CD4-positive, alpha-beta T cell treated with Interleukin-4 for 1 hour (primary cell): ENCODE data around the gene EFL1.
"Not testable (repeated sequence)": the region's sequence is repeated elsewhere in the genome, so short reads cannot be mapped to it uniquely, and the experiment has no call there.

Source experiments
- DNase-seq, 2 donors: peaks; one replicate each; pipeline ENCODE4 v3.0.0-alpha.2; 2020 to 2022

Gene EFL1

DNA sequence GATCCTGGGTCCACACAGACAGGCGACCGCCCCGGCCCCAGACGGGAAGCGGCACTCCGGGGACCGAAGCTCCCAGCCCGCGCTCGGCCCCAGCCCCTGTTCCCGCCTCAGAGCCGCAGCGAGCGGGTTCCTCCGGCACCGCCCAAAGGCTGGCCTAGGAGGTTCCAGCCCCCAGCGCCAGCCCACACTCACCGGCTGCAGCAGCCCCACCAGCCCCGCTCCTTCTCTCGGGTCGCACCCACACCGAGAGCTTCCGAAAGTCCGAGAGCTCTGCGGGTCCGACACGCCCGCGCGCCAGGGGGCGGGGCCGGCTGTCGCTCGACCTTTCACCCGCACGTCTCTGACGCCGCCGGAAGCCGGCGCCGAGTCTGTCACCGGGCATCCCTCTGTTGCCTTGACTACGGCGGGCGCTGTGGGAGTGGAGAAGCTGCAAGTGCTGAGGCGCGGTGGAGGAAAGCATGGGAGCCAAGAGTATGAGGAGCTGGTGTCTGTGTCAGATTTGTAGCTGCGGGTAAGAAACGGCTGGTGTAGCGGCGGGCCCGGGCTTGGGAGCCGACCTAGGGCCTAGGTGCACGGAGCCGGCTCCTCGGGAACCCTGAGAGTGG is at the start of gene EFL1, which contains the start of gene SAXO2:
Gene EFL1, minus strand, starts transcription at position 313 of the 605 bp plus-strand sequence. CDS start 956 bp downstream, outside the sequence.
Gene SAXO2, plus strand, starts transcription at position 397 of the 605 bp plus-strand sequence. Its CDS starts 62 bp downstream, at position 459.
- DNase-seq, result peak; percentile 90

- not testable (repeated sequence) for DNase-seq
Observed at GRCh38 chr15:82311321-82311720, 48.8 kb upstream of the EFL1 start.

DNA sequence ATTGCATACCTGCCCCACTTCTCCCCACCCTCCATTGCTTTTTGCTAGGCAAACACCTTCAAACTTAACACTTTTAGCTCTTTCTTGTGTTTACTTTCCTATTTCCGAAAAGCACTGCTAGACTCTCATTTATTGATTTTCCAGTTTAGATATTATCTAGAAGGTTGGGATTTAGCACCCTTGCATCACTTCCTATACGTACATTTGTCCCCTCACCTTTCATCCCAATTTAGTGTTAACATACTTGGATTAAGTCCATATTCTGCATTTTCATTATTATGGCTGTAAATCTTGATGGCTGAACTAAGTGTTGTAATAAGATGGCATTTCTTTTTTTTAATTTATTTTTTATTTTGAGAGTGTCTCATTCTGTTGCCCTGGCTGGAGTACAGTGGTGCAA is 47.3 kb upstream of the EFL1 start:
- DNase-seq, result no peak

DNA sequence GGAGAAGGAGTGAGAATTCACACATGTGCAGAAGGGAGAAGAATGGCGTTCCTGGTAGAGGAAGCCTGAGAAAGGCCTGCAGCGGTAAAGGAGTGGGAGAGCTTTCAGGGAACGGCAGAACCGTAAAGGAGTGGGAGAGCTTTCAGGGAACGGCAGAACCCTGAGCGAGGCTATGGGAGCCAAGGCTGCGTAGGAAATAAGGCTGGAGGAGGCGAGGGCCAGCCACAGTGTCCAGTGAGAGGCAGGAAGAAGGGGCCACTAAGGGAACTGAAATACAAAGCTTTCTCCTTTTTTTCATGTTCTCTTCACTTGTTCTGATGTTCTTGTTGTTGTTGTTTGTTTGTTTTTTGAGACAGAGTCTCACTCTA is 45.2 kb upstream of the EFL1 start:
- DNase-seq, result no peak

GRCh38 chr15:82306791-82307713 is 44.5 kb upstream of the EFL1 start:
- DNase-seq, result peak in 1 of 2 donors; percentile 9

GRCh38 chr15:82305621-82306048 is 43.1 kb upstream of the EFL1 start:
- peak in 1 of 2 donors; percentile 9 for DNase-seq

GRCh38 chr15:82304778-82305090 is 42.2 kb upstream of the EFL1 start:
- peak in 1 of 2 donors; percentile 7 for DNase-seq

GRCh38 chr15:82303956-82304777 is 41.6 kb upstream of the EFL1 start:
- DNase-seq, result peak in 1 of 2 donors; percentile 6

GRCh38 chr15:82301296-82302016 is 38.9 kb upstream of the EFL1 start:
- DNase-seq, result no peak

GRCh38 chr15:82300883-82301282 is 38.3 kb upstream of the EFL1 start:
- peak in 1 of 2 donors; percentile 8 for DNase-seq

DNA sequence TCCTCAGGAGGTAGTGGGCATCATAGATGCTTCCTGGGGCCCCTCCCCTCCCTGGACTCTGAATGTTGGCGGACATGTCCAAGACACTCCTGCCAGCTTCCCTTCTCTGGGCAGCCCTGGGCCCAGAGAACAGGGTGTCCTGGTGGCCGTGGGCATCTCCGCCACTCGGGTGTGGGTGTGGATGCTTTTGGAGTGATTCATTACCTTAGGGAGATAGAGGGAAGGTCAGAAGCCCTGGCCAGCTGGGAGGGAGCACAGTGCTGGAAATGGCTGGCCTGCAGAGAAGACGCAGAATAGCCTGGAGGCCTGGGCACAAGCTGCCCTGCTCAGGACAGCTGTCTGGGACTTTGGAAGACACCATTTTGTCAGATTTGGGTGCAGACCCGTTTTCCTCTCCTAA is 37.8 kb upstream of the EFL1 start:
- not testable (repeated sequence) for DNase-seq

- not testable (repeated sequence) for DNase-seq
Observed at GRCh38 chr15:82299511-82299914, 37.0 kb upstream of the EFL1 start.

DNA sequence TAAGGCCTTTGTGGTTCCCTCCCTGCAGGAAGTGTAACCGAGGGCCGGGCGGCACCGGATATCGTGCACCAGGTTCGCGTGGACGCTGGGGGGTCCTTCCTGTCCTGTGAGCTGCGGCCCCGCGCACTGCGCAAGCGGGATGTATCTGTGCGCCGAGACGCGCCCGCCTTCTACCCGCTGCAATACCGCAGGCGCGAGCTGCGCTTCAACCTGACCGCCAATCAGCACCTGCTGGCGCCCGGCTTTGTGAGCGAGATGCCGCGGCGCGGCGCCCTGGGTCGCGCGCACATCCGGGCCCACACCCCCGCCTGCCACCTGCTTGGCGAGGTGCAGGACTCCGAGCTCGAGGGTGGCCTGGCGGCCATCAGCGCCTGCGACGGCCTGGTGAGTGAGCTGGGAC is 36.0 kb upstream of the EFL1 start:
- peak; percentile 46 to 61 for DNase-seq

GRCh38 chr15:82298032-82298431 is 35.5 kb upstream of the EFL1 start:
- DNase-seq, result no peak

GRCh38 chr15:82297546-82297945 is 35.0 kb upstream of the EFL1 start:
- peak in 1 of 2 donors; percentile 8 for DNase-seq

DNA sequence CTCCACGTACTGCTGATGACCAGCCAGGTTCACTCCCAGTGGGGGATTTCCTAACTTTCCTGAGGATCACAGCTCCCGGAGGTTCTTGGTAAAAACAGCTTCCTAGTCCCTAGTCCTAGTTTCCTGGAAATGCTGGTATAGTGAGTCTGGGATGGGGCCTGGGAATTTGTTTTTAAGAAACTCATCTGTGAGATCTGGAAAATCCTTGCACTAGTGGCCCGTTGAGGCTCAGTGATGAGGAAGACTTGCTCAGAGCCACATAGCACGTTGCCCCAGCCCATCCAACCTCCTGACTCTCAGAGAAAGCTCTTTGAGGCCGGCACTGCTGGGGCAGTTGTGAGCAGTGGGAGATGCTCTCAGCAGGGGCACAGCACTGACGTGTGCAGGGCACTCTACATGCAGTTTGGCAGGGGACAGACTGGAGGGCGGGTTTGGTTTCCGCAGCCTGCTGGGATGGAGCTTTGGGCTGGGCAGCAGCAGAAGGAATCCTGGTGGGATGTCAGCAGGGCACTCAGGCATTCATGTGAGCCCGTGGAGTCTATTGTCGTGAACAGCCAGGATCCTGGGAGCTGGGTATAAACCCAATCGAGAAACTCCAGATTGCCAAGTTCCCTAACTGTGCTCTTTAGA is 31.6 kb upstream of the EFL1 start:
- DNase-seq, result no peak

GRCh38 chr15:82292271-82292670 is 29.7 kb upstream of the EFL1 start:
- DNase-seq, result no peak

- DNase-seq, result not testable (repeated sequence)
Observed at GRCh38 chr15:82288202-82288601, 25.7 kb upstream of the EFL1 start.

GRCh38 chr15:82286475-82286874 is 23.9 kb upstream of the EFL1 start:
- peak in 1 of 2 donors; percentile 14 for DNase-seq

GRCh38 chr15:82284381-82284780 is 21.8 kb upstream of the EFL1 start:
- not testable (repeated sequence) for DNase-seq

- not testable (repeated sequence) for DNase-seq
Observed at GRCh38 chr15:82282386-82282785, 19.9 kb upstream of the EFL1 start.

DNA sequence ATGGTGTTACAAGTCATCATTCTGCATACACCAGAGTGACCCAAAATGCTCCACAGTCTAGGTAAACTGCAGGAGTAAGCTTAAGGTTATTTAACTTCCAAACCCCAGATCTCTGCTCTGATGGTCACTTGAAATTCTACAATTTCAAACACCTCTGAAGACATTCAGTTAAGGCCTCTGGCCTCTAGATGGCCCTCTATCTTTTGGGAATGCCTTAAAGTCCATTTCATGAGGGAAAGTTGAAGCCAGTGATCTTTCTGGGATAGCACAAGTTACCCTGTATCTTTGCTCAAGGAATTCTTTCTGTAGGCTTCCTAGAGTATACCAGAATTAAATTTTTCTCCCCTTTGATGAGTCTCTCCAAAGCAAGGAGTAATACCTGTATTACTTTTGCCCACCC is 18.7 kb upstream of the EFL1 start:
- not testable (repeated sequence) for DNase-seq
